Spleen (tissue), 7 donors: Measurements from ENCODE around the gene EVI5.
"Not testable (repeated sequence)": the region's sequence is repeated elsewhere in the genome, so short reads cannot be mapped to it uniquely, and the experiment has no call there.

Experiments
- POLR2A ChIP-seq, 3 donors: fragments of 450-650 bp; IDR thresholded peaks; one replicate each; pipeline ENCODE4 v1.5.1; 2017; ENCODE audit warnings: antibody characterized with exemption in 3 of 3, mild to moderate bottlenecking in 1 of 3
- TF ChIP-seq, protein P1 (sequence below), 11 experiments: fragments of 200-600 bp in 7 of 11; fragments of 450-650 bp in 4 of 11; sonication (generic) in 4 of 11; IDR thresholded peaks in 8 of 11; conservative IDR thresholded peaks in 3 of 11; 1 replicate in 7 of 11; 2 replicates in 4 of 11; pipeline versions ENCODE4 v1.4.0 to v1.8.0; 2016 to 2021; ENCODE audit warnings: antibody characterized with exemption in 11 of 11, inconsistent platforms in 4 of 11, mild to moderate bottlenecking in 1 of 11
- donor health status: DM: no; HTN: no; CAD: no; lungs with moderate emphysema.
- donor health status: DM: no; HTN: no; CAD: no.
- donor health status: DM: no; HTN: no; CAD: no.

DNA sequence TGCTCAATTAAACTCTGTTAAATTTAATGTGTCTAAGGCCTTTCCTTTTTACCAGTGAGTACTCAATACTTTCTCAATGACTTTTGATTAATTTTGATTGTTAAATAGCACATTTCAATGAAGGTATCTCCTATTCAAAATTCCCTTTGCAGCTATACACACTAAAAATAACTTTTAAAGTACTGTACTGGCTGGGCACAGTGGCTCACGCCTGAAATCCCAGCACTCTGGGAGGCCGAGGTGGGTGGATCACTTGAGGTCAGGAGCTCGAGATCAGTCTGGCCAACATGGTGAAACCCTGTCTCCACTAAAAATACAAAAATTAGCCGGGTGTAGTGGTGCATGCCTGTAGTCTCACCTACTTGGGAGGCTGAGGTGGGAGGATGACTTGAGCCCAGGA is 38.7 kb downstream of the EVI5 start:
- TF ChIP-seq, protein P1, sequence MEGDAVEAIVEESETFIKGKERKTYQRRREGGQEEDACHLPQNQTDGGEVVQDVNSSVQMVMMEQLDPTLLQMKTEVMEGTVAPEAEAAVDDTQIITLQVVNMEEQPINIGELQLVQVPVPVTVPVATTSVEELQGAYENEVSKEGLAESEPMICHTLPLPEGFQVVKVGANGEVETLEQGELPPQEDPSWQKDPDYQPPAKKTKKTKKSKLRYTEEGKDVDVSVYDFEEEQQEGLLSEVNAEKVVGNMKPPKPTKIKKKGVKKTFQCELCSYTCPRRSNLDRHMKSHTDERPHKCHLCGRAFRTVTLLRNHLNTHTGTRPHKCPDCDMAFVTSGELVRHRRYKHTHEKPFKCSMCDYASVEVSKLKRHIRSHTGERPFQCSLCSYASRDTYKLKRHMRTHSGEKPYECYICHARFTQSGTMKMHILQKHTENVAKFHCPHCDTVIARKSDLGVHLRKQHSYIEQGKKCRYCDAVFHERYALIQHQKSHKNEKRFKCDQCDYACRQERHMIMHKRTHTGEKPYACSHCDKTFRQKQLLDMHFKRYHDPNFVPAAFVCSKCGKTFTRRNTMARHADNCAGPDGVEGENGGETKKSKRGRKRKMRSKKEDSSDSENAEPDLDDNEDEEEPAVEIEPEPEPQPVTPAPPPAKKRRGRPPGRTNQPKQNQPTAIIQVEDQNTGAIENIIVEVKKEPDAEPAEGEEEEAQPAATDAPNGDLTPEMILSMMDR (IDR thresholded peaks at IDR 0.05 in 8 of 11, conservative IDR thresholded peaks at IDR 0.05 in 3 of 11): not testable (repeated sequence)
- TF ChIP-seq POLR2A (IDR thresholded peaks at IDR 0.05): not testable (repeated sequence)
